ENCODE results near the gene VAT1L.

GRCh38 chr16:77977339-77977738, 189.0 kb downstream of the VAT1L start:
- TF ChIP-seq EP300 (IDR thresholded peaks at IDR 0.05; ENCODE audit: borderline replicate concordance): no peak
- TF ChIP-seq CREB1 (IDR thresholded peaks at IDR 0.05; ENCODE audit: low read depth): no peak
- TF ChIP-seq REST (IDR thresholded peaks at IDR 0.05; ENCODE audit: low read depth): no peak
- TF ChIP-seq YY1 (IDR thresholded peaks at IDR 0.05; ENCODE audit: low read depth): no peak
- no peak for TF ChIP-seq MAX (IDR thresholded peaks at IDR 0.05)
- TF ChIP-seq RAD21 (IDR thresholded peaks at IDR 0.05; ENCODE audit: low read depth): no peak
- TF ChIP-seq NFIC (IDR thresholded peaks at IDR 0.05): no peak
- no peak for TF ChIP-seq TAF1 (IDR thresholded peaks at IDR 0.05; ENCODE audit: low read depth)
